LHCN-M2 (cell line): ENCODE measurements around the gene SYPL2. TPM values are rescaled to one million over a fixed set of nuclear protein-coding genes. Genes with fewer than 3 reads are reported as not detected.
A peak's percentile ranks its signal among the peaks of the same experiment; 100 is the strongest.

Experiments
- DNase-seq: peaks from one replicate; pipeline ENCODE4 v3.0.0-alpha.2; 2012; ENCODE audit warnings: low read depth
- total RNA-seq: library from RNA; depleted of rRNA; stranded (reverse); fragments of >200 nt; gene quantifications from 2 replicates; pipeline ENCODE4 v1.2.3, GENCODE V29; 2014; rRNA removed

Gene SYPL2
- total RNA-seq, 1 experiment from 2014 or later: 0.34 TPM

GRCh38 chr1:109514846-109515245, 48.5 kb downstream of the SYPL2 start:
- no peak for DNase-seq

GRCh38 chr1:109516872-109517271, 50.5 kb downstream of the SYPL2 start:
- DNase-seq: no peak

- DNase-seq: no peak
These were observed 51.0 kb downstream of the SYPL2 start for GRCh38 chr1:109517337-109517736.

- DNase-seq: no peak
These were observed 54.9 kb downstream of the SYPL2 start for GRCh38 chr1:109521002-109521951.

- no peak for DNase-seq
These were observed 55.7 kb downstream of the SYPL2 start for GRCh38 chr1:109522026-109522425.

GRCh38 chr1:109523706-109524105, 57.4 kb downstream of the SYPL2 start:
- peak; percentile 61 for DNase-seq

GRCh38 chr1:109527098-109527811, 60.9 kb downstream of the SYPL2 start:
- DNase-seq: no peak

- DNase-seq: no peak
These were observed 61.7 kb downstream of the SYPL2 start for GRCh38 chr1:109527846-109528695.

GRCh38 chr1:109528712-109529111, 62.4 kb downstream of the SYPL2 start:
- DNase-seq: no peak

- peak; percentile 57 for DNase-seq
These were observed 63.6 kb downstream of the SYPL2 start for GRCh38 chr1:109529881-109530456.

GRCh38 chr1:109530457-109531087, 64.2 kb downstream of the SYPL2 start:
- DNase-seq: no peak

GRCh38 chr1:109531380-109531779, 65.0 kb downstream of the SYPL2 start:
- no peak for DNase-seq

Other genes starting within 250 kb of the SYPL2 start
- gene CELSR2, start 217.0 kb upstream of the SYPL2 start, total RNA-seq: 0.06 and 0.17 TPM in 2 replicates
- gene PSRC1, start 183.4 kb upstream of the SYPL2 start, total RNA-seq: 57.6 and 60.4 TPM in 2 replicates
- 0.23 TPM in 1 of 2 replicates, not detected in the other for gene MYBPHL, start 159.5 kb upstream of the SYPL2 start, total RNA-seq
- gene SORT1, start 68.6 kb upstream of the SYPL2 start, total RNA-seq: 9.4 and 18.1 TPM in 2 replicates
- 46.8 and 47.8 TPM in 2 replicates for gene PSMA5, start 40.1 kb upstream of the SYPL2 start, total RNA-seq
- gene ATXN7L2, start 17.4 kb downstream of the SYPL2 start, total RNA-seq: 6.2 and 6.4 TPM in 2 replicates
- gene CYB561D1, start 27.5 kb downstream of the SYPL2 start, total RNA-seq: 5.6 and 10.1 TPM in 2 replicates
- gene AMIGO1, start 43.2 kb downstream of the SYPL2 start, total RNA-seq: 0.13 and 0.29 TPM in 2 replicates
- not detected in 2 replicates for gene GPR61, start 73.3 kb downstream of the SYPL2 start, total RNA-seq
- gene GNAI3, start 82.1 kb downstream of the SYPL2 start, total RNA-seq: 10.6 and 10.8 TPM in 2 replicates
- gene GNAT2, start 153.1 kb downstream of the SYPL2 start, total RNA-seq: not detected in 2 replicates
- 44.0 and 60.0 TPM in 2 replicates for gene AMPD2, start 153.3 kb downstream of the SYPL2 start, total RNA-seq
- gene GSTM4, start 189.6 kb downstream of the SYPL2 start, total RNA-seq: 4.2 and 10.5 TPM in 2 replicates
- gene GSTM2, start 201.5 kb downstream of the SYPL2 start, total RNA-seq: 16.2 and 18.4 TPM in 2 replicates
- 1.1 and 1.2 TPM in 2 replicates for gene GSTM1, start 221.3 kb downstream of the SYPL2 start, total RNA-seq
- gene GSTM5, start 245.7 kb downstream of the SYPL2 start, total RNA-seq: not detected in 2 replicates